HG03469 (cell line): ENCODE measurements around the gene TIMM10.
A peak's percentile ranks its signal among the peaks of the same experiment; 100 is the strongest.
"Not testable (repeated sequence)": the region's sequence is repeated elsewhere in the genome, so short reads cannot be mapped to it uniquely, and the experiment has no call there.

Experiments used
- ATAC-seq: cut with Tn5 transposase; IDR thresholded peaks from one replicate; pipeline ENCODE4 v1.9.1; 2021; ENCODE audit warnings: mild to moderate bottlenecking, moderate library complexity, moderate number of reproducible peaks; ENCODE audit not compliant: unreplicated experiment

Gene TIMM10

DNA sequence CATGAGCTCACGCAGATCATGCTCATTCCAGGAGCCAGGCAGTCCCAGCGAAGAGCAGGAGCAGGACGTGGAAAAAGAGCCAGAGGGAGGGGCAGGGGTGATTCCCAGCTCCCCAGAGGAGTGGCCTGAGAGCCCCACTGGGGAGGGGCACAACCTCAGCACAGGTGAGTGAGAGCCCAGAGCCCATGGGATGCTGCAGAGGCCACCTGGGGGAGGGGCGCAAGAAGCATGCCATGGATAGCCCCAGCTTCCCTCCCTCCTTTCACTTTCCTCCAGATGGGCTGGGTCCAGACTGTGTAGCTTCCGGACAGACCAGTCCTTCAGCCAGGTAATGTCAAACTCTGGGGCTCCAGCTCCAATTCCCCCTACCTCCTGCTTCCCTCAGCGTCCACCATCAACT is 13.0 kb upstream of the TIMM10 start:
- ATAC-seq, result no peak

DNA sequence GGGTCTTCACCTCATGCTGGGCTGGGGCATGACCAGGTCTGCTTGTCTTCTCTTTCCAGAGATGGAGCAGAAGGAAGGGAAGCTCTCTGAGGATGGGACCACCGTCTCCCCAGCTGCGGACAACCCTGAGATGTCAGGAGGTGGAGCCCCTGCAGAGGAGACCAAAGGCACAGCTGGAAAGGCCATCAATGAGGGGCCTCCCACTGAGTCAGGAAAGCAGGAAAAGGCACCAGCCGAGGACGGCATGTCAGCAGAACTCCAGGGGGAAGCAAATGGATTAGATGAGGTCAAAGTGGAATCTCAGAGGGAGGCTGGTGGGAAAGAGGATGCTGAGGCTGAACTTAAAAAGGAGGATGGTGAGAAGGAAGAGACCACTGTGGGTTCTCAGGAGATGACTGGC is 12.0 kb upstream of the TIMM10 start:
- no peak for ATAC-seq

GRCh38 chr11:57541169-57541568 is 10.6 kb upstream of the TIMM10 start:
- ATAC-seq, result no peak

DNA sequence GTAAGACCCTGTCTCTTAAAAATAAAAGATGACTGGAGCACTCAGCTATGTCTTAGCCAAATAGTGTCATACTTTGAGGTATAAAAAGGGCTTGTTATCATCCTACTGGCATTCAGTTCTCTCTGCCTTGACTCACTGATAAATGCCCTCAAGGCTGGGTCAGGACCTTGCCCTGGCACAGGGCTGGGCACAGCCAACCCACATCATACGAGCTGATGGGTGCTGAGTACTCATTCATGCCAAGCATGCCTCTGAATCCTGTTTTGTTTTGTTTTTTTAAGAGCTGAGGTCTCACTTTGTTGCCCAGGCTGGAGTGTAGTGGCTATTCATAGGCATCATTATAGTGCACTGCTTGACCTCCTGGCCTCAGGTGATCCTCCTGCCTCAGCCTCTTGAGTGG is 8.8 kb upstream of the TIMM10 start:
- no peak for ATAC-seq

DNA sequence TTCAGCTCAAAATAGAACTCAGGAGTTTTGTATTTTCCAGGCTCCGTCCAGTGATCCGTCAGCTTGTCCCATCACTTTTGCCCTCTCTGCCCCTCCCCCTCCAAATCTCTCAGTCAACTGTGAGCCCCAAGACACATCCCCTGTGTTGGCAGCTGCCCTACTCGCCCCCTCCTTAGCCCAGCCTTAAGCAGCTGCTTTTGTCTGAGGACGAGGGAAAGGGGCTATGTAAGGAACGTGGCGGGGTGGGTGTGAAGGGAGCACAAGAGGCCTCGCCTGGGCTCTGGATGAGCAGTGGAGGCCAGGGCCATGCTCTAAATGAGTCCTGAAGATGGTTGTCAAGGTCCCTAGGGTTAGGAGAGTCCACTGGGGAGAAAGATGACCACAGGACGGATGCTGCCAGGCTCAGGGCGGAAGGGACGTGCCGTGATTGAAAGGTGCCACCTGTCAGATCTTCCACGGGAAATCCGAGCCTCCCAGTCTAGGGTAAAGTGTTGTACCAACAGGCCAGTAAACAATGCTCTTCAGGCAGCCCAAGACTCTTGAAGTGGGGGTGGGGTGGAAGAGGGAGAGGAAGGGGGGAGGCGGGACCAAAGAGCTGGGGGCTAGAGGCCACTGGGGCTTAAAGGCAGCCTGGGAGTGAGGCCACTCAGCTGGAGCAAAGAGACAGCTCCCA is 6.5 kb upstream of the TIMM10 start, which contains the start of gene SMTNL1:
TSS of gene SMTNL1 (plus strand) at position 649 of the 673 bp plus-strand sequence. CDS start 5,048 bp downstream, outside the sequence.
- ATAC-seq, result no peak

GRCh38 chr11:57534449-57534848 is 3.9 kb upstream of the TIMM10 start:
- ATAC-seq, result not testable (repeated sequence)

- ATAC-seq, result no peak
Measured at GRCh38 chr11:57530215-57530595, 349 bp downstream of the TIMM10 start.

DNA sequence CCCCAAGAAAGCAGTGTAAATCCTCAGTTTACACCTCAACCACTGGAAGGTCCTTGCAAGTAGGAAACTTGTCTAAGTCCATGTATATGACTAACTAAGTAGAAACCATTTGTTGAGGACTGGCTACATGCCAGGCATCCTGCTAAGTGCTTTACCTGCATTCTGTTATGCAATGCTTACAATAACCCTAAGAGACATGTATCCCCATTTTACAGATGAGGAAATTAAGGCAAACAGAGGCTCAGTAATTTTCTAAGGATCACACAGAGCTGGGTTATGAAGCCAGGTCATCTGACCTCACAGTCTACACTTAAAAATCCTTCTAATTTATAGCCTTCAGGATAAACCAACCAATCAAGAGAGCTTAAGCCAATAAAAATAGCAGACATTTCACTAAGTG is 1.5 kb downstream of the TIMM10 start:
- no peak for ATAC-seq

DNA sequence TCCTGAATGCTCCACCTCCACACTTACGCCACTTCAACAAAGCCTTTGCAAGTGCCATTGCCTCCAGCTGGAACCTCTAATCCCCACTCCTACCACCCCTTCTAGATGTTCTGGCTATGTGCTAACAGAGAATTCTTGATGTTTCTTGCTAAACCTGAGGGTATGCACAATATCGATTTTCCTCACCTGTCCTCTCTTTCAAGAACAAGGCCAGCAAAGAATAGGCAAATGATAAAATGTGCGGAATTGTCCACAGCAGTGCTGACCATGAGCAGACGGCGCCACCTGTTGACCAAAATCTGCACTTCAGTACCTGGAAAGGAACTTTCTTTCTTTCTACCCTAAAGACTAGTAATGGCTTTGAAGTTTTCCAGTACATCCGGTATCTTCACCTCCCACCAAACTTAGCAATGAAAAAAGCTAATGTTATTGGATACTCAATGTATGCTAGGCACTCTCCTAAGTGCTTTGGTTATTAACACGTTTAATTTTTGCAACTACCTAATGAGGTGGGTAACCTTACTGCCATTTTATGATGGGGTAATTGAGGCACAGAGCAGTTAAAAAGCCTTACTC is 3.4 kb downstream of the TIMM10 start:
- ATAC-seq, result no peak

DNA sequence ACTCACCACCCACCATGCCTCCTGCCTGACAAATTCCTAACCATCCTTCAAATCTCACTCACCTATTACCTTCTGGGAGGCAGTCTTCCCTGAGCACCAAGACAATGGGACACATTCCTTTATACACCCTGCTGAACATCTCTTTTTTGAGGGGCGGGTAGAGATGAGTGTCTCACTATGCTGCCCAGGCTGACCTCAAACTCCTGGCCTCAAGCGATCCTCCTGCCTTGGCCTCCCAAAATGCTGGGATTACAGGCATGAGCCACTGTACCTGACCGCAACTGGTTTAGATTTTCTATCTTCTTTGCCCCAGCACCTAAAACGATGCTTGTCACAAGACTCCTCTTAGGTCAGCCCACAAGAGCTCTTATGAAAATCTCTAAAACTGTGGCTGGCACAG is 7.1 kb downstream of the TIMM10 start:
- no peak for ATAC-seq

DNA sequence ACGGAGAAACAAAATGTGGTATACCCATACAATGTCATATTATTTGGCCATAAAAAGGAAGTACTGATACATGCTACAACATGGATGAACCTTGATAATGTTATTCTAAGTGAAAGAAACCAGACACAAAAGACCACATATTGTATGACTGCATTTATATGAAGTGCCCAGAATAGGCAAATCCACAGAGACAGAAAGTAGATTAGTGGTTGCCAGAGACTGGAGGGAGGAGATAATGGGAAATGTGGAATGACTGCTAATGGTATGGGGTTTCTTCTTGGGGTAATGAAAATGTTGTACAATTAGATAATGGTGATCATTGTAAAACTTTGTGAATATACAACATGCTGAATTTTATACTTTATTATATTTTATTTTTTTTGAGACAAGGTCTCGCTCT is 9.4 kb downstream of the TIMM10 start:
- ATAC-seq, result no peak

DNA sequence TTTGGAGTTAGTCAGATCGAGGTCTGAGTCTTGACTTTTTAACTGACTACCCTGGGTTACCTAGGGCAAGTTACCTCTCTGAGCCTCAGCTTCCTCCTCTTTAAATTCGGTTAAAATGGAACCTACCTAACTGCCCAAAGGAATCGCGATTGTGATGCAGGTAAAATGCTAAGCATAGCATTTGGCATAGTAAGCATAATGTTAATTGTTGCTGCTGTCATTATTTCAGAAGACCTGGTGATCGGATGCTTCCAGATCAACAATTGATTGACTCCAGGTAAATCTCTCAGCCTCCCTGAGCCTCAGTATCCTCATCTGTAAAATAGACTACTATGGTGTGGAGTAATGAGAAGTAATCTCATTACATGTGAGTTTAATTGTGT is 14.5 kb downstream of the TIMM10 start:
- no peak for ATAC-seq

DNA sequence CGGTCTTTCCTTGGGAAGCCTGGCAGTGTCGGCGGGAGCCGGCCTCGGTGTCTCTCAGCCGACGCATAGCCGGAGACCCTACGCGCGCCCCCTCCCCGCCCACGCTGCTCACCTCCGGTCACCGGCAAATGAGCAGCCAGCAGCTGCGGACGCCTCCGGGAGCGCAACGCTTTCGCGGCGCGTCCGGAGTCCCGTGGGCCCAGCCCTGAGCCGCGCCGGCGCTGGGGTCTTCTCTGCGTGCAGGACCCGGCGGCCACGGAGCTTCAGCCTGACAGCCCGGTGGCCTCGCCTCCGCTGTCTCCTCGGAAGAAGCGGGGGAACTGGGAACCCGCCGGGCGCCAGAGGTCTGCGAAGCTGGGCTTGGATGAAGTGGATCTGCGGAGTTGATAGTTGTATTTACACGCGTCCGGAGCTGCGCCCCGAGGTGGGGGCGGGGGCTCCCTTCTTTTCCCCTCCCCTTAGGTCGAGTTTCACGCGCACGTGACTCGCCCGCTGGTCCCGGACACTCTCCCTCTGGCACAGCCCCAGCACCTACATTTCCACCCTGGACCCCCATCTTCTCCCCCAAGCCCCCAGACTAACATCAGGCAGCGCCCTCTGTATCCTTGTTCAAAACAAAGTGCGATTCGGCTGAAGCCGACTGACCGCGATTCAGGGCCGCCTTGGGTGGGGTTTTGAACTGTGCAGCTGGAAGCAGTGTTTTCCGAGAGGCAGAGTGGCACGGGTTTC is 15.1 kb downstream of the TIMM10 start, which contains the start of gene SLC43A1:
TSS of gene SLC43A1 (minus strand) at position 371 of the 729 bp plus-strand sequence. CDS start 1,591 bp downstream, outside the sequence.
- ATAC-seq, result no peak

GRCh38 chr11:57514538-57515331 is 15.8 kb downstream of the TIMM10 start:
- ATAC-seq, result peak; percentile 7

GRCh38 chr11:57513911-57514537 is 16.5 kb downstream of the TIMM10 start:
- peak; percentile 32 for ATAC-seq

GRCh38 chr11:57513452-57513795 is 17.1 kb downstream of the TIMM10 start:
- ATAC-seq, result no peak

DNA sequence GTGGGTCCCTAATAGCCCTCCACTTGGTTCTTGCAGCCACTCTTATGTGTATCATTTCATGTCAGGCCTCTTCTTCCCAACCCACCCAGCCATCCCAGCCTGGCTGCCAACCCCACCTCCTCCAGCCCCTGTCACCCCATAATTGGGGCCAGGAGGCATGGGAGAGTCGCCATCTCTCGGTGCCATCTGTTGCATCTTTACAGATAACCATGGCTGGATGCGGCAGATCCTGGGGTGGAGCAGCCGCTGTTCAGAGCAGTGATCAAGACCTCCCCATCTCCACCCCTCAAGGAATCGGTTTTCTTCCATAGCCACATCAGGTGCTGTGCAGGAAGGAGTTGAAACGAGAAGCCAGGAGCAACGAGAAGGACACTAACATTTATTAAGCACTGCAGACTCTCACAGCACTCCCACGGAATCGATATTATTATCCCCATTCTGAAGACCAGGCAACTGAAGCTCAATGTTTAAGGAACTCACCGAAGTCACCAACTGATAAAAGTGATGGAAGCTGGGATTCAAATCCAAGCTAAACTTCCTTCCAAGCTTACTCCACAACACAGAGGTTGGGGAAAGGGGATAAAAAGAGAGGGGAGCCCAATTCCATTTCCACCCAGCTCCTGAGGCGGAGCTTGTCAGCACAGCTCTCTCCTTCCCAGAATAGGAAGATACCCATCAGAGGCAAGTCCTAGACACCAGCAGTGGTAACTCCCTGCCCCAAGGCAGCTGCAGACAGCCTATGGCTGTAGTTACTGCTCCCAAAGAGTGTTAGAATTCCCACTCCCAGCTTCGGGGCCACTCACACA is 17.7 kb downstream of the TIMM10 start:
- no peak for ATAC-seq

- ATAC-seq, result no peak
Measured at GRCh38 chr11:57511741-57512430, 18.7 kb downstream of the TIMM10 start.
